DMS153 treated with DMSO at 0.1 percent for 48 hours (cell line): ENCODE data around the gene CDH23.
A peak's percentile ranks its signal among the peaks of the same experiment; 100 is the strongest.

Experiments
- DNase-seq: peaks from one replicate; lab custom pipeline; 2025; ENCODE audit not compliant: unreplicated experiment; lab: John Stamatoyannopoulos, UW

The CDH23 gene

DNA sequence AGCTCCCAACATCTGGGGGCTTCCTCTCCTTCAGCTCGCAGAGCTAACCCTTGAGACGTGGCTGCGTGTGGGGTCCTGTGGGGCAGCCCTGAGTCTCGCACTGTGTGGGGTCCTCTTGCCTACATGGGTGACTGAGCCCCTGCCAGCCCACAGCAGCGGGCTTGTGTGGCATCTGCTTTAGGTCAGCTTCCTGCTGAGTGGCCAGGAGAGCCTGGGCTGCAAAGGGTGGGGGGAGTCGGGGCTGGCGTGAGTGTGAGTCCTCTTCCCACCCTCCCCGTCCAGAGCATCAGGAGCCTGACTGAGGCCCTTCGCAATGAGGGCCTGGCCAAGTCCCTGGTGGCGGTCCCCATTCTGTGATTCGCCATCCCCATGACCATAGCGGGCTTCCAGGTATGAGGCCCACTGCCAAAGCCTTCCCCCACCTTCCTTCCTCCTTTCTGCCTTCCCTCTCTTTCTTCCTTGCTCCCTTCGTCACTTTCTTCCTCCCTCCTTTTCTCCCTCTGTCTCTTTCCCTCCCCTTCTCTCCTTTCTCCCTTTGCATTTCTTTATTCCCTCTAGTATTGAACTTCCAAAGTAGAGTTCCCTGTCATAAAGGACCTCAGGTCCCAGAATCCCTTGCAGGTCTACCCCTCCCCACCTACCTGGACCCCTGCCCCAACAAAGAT, 85.2 kb downstream of the CDH23 start:
- DNase-seq: no peak

DNA sequence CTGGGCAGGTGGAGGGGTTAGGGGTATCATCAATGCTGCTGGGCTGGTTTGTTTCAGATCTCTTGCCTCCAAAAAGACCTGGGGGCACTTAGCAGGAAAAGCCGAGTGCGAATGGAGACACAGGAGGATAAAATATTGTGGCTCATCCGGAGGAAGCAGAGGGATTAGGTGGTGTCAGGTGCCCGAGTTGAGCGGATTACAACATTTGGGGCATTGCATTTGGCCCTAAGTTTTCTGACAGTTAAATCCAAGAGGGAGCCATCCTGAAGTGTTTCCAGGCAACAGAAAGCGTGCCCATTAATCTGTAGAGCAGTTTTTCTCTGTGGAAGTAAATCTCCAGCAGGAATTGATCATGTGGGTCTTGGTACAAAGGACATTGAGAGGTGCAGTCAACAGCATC, 85.9 kb downstream of the CDH23 start:
- DNase-seq: no peak

DNA sequence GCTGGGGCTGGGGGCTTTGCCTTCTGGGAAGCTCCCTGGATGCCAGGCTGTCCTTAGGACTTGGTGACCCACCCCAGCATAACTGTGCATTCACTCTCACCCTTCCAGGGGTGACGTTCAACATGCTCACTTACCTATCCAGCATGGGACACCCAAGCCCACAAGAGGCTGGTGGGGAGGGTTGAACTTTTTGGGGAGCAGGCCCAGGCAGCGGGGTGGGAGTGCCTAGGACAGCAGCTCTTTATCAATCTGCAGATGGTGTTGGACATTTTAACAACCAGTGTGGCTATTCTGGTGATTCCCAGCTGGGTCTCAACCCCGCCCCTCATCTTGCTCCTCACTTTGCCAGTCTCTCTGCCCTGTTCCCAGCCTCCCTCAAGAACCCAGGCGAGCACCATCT, 86.4 kb downstream of the CDH23 start:
- no peak for DNase-seq

DNA sequence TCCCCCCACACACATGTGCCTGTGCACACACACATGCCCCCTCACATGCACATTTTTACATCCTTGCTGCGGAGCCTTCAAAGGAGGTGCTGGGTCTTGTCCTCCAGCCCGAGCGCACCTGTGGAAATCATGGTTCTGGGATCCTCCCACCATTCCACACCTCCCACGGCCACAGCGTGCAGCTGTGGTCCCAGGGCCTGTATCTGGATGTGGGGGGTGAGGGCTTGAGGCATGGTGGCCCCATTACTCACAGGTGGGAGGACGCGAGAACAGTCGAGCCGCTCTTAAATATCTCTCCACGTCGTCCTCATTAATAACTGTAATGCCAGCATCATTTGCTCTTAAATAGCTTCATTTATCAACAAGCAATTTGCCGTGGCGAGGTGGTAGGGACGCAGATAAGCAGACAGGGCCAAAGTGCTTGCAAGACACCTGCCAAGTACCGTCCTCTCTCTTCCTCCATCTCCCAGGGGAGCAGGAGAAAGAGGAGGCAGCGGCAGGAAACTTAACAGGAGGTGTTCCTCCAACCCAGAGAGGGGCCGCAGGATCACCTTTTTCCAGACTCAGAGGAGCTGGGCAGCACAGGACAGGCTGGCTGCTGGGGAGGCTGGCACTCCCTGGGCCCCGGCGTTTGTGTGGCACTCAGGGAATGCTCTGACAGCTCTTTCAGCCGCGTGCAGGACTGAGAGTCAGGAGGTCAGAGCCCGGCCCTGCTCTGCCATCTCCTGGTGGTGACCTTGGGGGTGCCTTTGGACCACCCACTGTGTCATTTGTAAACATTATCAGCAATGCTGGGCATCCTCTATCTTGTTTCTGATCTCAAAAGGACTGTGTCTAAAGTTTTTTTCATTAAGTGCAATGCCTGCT, 87.4 kb downstream of the CDH23 start:
- DNase-seq: no peak

DNA sequence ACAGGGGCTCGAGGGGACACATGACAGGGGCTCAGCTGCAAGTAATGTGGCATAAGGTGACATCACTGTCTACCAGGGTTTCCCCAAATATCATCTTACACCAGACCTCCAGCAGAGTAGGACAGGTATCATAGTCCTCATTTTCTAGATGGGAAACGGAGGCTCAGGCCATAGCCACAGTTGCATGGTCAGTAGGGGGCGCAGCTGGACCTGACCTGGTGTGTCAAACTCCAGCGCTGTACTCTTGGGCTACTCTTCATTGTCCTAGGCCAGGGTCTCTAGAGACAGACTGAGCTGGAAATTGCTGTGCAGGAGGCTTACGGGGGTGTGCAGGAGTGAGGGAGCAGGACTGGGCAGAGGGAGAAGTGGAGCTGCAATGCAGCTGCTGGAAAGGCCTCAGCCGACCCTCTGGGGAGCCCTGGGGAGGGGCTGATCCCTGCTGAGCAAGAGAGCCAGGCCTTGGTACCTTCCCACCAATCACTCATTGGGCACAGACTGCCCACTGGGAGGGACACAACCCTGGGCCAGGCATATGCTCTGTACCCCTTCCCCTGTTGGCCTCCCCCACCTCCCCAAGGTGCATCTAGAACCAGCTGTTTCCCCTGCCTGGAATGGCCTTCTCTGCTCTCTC, 89.9 kb downstream of the CDH23 start:
- DNase-seq: peak; percentile 1

DNA sequence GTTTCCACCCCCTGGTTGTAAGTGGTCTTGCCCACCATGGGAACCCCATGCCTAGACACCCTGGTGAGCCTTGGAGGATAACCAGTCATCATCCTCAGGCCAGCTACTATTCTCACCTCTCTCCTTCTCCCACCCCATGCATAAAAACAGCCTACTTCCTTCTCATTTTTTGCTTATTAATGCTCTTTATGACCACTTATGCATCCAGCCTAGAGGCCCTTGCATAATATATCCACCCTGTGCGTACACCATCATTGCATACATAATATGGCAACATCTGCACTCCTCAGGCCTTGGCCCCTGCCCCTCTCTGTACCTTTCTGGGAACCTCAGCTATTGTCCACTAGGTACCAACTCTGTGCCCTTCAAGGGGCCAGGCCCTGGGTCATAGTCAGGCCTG, 91.0 kb downstream of the CDH23 start:
- DNase-seq: no peak

DNA sequence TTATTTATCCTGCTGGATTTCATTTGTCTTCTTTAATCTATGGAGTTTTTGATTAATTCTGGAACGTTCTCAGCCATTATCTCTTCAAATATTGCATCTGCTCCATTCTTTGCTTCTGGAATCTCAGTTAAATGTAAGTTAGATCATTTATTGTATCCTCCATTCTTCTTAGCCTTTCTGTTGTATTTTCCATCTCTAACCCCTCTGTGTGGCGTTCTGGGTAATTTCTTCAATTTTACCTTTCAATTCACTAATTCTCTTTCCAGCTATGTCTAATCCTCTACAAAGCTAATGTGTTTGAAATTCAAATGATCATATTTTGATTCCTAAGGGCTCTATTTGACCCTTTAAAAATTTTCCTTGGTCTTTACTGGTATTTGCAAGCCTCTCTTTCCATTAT, 92.4 kb downstream of the CDH23 start:
- no peak for DNase-seq

DNA sequence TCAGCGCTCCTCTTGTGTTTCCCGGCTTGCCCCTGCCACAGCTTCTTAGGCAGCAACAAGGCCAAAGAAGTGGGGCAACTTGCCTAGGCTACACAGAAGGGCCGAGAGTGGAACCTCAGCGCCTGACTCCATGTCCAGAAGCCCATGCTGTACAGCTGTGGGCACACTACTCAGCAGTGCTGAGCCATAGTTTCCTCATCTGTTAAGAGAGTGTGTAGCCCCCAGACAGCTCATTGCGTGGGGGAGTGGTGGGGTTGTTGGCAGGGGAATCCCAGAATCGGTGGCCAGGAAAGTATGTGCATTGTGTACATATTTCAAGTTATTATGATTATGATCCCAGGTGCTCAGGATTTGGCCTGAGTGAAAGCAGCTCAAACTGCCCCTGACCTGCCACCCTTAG, 96.2 kb downstream of the CDH23 start:
- DNase-seq: no peak

DNA sequence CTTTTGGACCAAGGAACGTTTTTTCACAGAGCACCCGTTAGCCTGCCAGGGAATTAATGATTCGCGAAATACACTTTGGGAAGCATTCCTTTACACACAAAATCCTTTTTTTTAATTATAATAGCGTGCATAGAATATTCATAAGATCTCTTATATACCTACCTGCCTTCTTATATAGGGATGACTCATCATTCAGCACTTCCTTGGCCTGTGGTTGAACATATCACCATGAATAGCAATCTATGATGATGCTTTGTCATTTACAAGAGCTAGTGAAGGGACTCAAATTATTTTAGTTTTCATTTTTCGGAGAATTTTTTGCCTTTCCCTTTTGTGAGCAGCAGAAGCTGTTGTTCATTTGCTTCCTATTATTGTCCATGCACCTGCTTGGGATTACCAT, 97.0 kb downstream of the CDH23 start:
- DNase-seq: no peak

DNA sequence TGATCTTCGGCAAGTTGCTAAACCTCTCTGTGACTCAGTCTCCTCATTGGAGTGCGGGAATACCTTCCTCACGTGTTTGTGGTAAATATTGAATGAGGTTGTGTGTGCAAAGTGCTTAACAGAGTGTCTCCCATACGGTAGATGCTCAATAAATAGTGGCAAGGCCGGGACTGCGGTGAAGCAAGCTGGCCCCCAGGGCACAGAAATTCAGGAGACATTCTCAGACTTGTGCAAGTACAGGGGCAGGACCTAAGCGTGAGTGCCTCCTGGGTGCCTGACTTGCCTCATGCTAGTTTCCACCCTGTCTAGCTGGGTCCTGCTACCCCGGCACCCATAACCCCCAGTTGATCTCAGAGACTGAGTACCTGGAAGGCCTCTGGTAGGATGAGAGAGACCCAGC, 97.8 kb downstream of the CDH23 start:
- DNase-seq: no peak

DNA sequence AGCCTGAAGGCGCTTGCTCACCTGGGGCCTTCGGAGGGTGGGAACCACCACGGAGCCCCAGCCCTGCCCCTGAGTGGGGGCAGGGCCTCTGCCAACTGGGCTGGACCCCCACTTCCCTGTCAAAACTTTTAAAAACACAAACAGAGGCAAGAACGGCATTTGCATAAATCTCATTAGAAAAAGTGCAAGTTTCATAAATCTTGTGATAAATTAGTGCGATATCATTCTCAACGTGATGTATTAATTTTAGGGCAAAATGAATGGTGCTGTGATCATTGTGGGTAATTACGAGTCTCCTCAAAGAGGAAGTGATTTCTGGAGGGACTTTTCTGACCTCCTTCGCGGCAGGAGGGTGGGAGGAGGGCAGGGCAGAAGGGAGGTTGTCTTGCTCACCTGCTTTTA, 98.3 kb downstream of the CDH23 start:
- no peak for DNase-seq

DNA sequence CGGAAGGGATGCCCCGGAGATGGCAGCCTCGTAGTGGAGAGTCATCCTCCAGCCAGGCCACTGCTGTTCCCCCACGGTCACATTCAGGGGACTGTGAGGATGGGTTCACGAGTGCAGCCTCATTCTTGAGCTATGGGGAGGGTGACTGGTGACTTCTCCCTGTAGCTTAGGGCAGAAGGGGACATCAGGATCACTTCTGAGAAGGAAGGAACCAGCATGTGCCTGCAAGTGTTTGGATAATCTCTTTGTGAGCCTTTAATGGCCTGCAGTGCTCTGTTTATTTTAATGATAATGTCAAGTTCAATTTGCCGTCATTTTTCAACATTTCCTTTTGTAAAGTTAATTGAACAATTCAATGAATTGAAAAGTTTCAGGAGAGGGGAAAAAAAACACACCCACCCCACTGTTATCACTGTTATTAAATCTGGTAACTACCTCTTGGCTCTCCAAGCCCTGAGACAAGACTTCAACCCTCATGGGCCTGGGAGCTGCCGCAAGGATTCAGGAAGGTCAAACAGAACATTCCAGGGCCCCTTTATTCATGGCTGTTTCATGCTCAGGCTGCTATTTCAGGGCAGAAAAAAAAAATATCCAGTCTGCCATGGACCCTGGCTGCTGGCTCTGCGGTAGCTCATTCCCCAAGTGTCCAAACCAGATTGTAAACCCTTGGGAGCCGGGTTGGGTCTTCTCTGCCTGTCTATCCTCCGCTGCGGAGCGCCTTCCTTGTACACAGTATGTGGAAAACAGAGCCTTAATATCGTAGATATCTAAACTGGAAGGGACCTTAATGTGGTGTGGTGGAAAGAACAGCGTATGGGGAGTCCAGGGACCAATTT, 100.4 kb downstream of the CDH23 start:
- DNase-seq: no peak

DNA sequence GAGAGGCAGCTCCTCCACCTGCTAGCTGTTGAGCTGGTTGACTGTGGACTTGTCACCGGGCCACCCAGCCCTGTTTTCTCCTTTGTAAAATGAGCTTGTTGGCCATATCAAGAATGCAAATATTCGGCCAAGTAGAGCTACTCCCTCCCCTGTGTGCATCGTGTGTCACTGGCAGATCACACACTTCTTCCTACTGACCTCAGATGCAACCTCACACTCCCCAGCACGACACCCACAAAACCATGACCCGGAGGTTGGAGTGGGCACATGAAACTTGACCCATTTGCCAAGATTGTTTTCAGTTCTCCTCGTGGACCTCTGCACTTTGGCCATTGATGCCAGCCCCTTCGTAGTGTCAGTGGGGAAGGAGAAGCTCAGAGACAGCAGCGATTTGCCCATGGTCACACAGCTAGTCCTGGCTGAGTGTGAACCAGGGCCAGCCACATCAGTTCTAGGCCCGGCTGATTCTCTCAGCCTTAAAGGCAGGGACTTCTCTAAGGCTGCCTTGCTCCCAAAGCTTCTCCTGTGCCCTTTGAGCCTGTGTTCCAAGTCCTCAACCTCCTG, 101.1 kb downstream of the CDH23 start:
- DNase-seq: no peak

DNA sequence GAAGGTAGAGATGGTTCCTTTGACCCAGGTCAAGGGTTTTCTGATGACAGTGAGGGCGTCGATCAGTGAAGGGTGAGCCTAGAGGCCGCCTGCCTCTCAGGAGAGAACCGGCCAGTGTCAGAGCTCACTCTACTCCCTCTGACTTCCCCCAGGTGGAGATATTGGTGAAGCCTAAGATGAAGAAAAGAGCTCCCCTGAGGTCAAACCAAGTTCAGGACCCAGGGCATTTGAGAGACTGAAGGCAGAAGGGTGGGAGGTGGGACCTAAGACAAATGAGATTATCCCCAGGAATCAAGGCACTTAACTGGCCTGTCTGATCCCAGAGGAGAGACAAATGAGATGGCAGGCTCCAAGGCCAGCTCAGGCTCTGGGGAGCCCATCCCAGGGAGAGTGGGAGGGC, 104.7 kb downstream of the CDH23 start:
- DNase-seq: no peak

DNA sequence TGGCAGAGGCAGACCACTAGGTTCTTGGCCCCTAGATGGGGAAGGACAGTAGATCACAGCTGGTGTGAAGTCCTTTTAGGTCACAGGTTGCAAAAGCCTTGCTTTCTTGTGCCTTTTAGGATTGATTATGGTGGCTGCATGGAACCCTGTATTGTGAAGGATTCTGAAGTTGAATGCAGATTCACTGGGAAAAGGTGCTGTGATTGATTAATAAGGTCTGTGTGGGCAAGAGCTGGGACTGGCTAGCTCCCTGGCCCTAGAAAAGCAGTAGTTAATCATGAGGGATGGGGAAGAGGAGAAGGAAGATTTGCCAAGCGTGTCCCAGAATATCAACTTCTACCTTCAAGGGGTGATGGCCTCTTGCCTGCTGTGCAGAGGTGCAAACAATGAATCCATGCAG, 105.5 kb downstream of the CDH23 start:
- no peak for DNase-seq

DNA sequence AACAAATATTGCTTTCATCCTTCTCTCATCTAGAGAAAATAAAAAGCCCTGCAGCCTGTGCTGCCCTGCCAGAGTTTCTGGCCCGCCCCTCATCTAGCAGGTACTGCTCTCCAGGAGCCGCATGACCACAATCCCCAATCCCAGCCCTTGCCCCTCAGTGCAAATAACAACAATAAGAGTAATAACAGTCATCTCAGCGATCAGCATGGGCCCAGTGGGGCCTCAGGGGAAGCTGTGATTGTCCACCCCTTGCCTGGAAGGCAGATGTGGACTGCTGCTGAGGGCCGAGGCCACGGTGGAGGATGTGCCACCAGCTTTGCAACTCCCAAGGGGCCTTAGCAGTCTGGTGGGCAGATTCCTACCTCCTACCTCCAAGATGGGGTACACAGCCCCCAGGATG, 106.1 kb downstream of the CDH23 start:
- no peak for DNase-seq

DNA sequence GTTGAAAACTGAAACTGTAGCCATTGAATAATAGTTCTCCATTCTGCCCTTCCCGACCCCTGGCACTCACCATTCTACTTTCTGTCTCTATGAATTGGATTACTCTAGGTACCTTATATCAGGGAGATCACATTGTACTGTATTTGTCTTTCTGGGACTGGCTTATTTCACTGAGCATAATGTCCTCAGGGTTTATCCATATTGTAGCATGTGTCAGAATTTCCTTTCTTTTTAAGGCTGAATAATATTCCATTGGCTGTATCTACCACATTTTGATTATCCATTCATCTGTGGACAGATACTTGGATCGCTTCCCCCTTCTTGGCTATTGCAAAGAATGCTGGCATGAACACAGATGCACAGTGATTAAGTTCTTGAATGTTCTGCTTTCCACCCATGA, 107.4 kb downstream of the CDH23 start:
- no peak for DNase-seq

DNA sequence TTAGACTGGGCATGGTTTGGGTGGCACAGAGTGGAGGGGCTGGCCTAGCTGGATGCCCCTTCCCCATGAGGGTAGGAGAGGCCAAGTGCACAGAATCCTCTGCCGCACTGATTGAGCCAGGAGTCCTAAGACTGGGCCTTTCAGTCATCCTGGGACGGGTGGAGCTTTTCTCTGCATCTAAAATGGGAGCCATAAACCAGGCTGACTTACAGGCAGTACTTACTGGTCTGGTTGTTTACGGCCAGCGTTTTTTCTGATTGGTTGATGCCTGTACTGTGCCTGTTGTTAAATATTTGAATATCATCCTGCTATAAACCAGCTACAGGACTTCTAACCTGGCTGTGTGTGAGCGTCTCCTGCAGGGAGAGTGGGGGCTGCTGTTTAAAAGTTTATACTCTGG, 107.8 kb downstream of the CDH23 start:
- DNase-seq: no peak

DNA sequence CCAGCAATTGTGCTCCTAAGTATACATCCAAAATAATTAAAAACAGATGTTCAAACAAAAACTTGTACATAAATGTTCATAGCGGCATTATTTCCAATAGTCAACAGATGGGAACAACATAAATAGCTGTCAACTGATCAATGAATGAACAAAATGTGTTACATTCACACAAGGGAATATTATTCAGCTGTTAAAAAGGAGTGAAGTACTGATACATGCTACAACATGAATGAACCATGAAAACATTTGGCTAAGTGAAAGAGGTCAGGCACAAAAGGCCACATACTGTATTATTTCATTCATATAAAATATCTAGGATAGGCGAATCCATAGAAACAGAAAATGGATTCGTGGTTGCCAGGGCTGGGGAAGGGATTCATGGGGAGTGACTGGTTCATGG, 109.1 kb downstream of the CDH23 start:
- no peak for DNase-seq

DNA sequence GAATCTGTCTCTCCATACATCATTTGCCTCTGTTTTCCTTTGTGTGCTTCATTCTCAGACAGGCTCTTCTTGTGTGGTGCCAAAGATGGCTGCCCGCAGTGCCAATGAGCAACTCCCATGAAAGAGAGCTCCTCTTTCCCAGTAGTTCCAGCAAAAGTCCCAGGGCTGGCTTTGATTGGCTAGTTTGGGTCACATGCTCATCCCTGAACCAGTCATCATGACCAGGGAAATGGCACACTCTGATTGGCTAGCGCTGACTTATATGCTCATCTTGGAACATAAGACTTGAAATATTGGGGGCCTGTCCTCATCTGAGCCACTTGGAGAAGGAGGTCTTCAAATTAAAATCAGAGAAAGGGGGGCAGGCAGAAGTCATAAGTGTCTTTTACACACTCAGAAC, 112.7 kb downstream of the CDH23 start:
- no peak for DNase-seq

DNA sequence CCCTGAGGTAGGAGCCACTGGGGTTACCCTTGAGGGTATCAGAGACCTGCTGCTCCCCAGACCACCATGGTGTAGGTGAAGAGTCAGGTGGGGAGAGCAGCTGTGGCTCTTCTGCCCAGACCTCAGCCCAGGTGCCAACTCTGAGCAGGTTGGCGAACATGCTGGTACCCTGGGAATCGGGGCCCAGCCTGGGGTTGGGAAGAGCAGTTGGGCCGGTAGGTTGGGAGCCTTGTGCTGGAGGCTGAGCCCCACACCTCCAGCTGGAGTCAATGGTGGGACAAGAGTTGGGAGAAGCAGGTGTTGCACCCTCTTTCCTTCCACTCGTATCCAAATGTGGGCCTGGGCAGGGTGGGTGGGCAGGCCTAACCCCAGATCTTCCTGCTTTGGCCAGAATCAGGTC, 114.5 kb downstream of the CDH23 start:
- no peak for DNase-seq
